Measurements from ENCODE around the gene OR12D2. TPM values are rescaled to one million over a fixed set of nuclear protein-coding genes. Genes with fewer than 3 reads are reported as not detected.
"Not testable (repeated sequence)": the region's sequence is repeated elsewhere in the genome, so short reads cannot be mapped to it uniquely, and the experiment has no call there.

Gene OR12D2
- total RNA-seq, result not detected

- H3K4me3 ChIP-seq (ENCODE audit: low read depth, poor library complexity, severe bottlenecking), result no peak within 1 kb of the TSS
- TF ChIP-seq POLR2A (IDR thresholded peaks at IDR 0.05) (no peak), CTCF (IDR thresholded peaks at IDR 0.05) (no peak)
- no peak for DNase-seq (ENCODE audit: low spot score in 2 of 2)
- intact Hi-C loops (cut with DNase I; ENCODE audit: low total_unique reads), result no loop called here
Observed at GRCh38 chr6:29395331-29395730, at the start of gene OR12D2. Gene OR12D2, plus strand, starts transcription at chr6:29395631. Its CDS starts 1,069 bp downstream, at chr6:29396700.

- H3K4me3 ChIP-seq (ENCODE audit: low read depth, poor library complexity, severe bottlenecking); intact Hi-C loops (cut with DNase I; ENCODE audit: low total_unique reads); DNase-seq (ENCODE audit: low spot score in 2 of 2): not testable (repeated sequence)
- 95 to 98% methylated on average over 3 of the region's 3 CpGs for WGBS, 2 donors
Observed at GRCh38 chr6:29349348-29349747, 46.1 kb upstream of the OR12D2 start.

GRCh38 chr6:29354980-29355379 lies 40.5 kb upstream of the OR12D2 start:
- intact Hi-C loops (cut with DNase I; ENCODE audit: low total_unique reads), result no loop called here
- TF ChIP-seq POLR2A (IDR thresholded peaks at IDR 0.05), result no peak
- no peak for TF ChIP-seq CTCF (IDR thresholded peaks at IDR 0.05)
- no peak overlapping the region for H3K4me3 ChIP-seq (ENCODE audit: low read depth, poor library complexity, severe bottlenecking)
- no peak for DNase-seq (ENCODE audit: low spot score in 2 of 2)

- TF ChIP-seq CTCF (IDR thresholded peaks at IDR 0.05) (no peak), POLR2A (IDR thresholded peaks at IDR 0.05) (no peak)
- no peak overlapping the region for H3K4me3 ChIP-seq (ENCODE audit: low read depth, poor library complexity, severe bottlenecking)
- no peak for DNase-seq (ENCODE audit: low spot score in 2 of 2)
- WGBS, 2 donors, result 65 to 72% methylated on average over 1 of the region's 1 CpG
- intact Hi-C loops (cut with DNase I; ENCODE audit: low total_unique reads), result no loop called here
Observed at GRCh38 chr6:29355603-29356002, 39.8 kb upstream of the OR12D2 start.

- intact Hi-C loops (cut with DNase I; ENCODE audit: low total_unique reads), result no loop called here
- H3K4me3 ChIP-seq (ENCODE audit: low read depth, poor library complexity, severe bottlenecking), result no peak within 1 kb of the TSS
- WGBS, 2 donors, result 78 to 81% methylated on average over 3 of the region's 3 CpGs
- TF ChIP-seq POLR2A (IDR thresholded peaks at IDR 0.05) (no peak), CTCF (IDR thresholded peaks at IDR 0.05) (no peak)
- no peak for DNase-seq (ENCODE audit: low spot score in 2 of 2)
Observed at GRCh38 chr6:29368765-29369164, 26.7 kb upstream of the OR12D2 start, which contains the start of gene OR5V1. Gene OR5V1, minus strand, starts transcription at chr6:29368865. Its CDS starts 12,670 bp downstream, at chr6:29356195.

GRCh38 chr6:29375191-29375590 lies 20.2 kb upstream of the OR12D2 start, which contains the start of gene OR12D3:
Gene OR12D3, minus strand, starts transcription at chr6:29375291. Its CDS starts 4 bp downstream, at chr6:29375287.
- intact Hi-C loops (cut with DNase I; ENCODE audit: low total_unique reads), result no loop called here
- TF ChIP-seq CTCF (IDR thresholded peaks at IDR 0.05), result no peak
- no peak for TF ChIP-seq POLR2A (IDR thresholded peaks at IDR 0.05)
- H3K4me3 ChIP-seq (ENCODE audit: low read depth, poor library complexity, severe bottlenecking), result no peak within 1 kb of the TSS
- 85 to 92% methylated on average over 1 of the region's 1 CpG for WGBS, 2 donors
- DNase-seq (ENCODE audit: low spot score in 2 of 2), result no peak

All from lower leg skin (tissue), 4 donors.